Mesendoderm (in vitro differentiated cells): Measurements from ENCODE around the gene NCSTN. TPM values are rescaled to one million over a fixed set of nuclear protein-coding genes. Genes with fewer than 3 reads are reported as not detected.

Source experiments
- small RNA-seq: library from polyadenylated mRNA; stranded (forward); fragments of <200 nt; extraction: miRNeasy Mini kit (QIAGEN cat#:217004); gene quantifications from one replicate; pipeline ENCODE3, GENCODE V24; 2013; ENCODE audit not compliant: insufficient read depth

The NCSTN gene

Small RNAs within 50 kb of the gene (small RNA-seq; reads per million reads assigned to genes)
- gene RF00019: not detected
- not detected for gene RNU4-42P
